NCI-H187 (cell line): ENCODE results near the gene WNT2B.

Source experiments
- DNase-seq, 2 experiments: peaks; one replicate each; lab custom pipeline; 2025; lab: John Stamatoyannopoulos, UW

The WNT2B gene

DNA sequence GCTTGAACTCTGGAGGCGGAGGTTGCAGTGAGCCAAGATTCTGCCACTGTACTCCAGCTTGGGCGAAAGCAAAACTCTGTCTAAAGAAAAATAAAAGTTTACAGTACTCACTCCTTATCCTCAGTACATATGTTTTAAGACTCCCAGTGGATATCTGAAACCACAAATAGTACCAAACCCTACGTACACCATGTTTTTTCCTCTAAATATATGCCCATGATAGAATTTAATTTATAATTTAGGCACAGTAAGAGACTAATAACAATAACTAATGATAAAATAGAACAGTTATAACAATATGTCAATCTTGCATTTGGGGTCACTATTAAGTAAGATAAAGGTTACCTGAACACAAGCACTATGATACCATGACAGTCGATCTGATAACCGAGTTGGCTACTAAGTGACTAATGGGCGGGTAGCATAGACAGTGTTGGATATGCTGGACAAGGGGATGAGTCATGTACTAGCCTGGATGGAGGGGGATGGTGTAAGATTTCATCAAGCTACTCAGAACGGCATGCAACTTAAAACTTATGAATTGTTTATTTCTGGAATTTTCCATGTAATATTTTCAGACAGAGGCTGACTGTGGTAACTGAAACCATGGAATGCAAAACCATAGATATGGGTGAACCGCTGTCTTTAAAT, 66.5 kb downstream of the WNT2B start:
- no peak for DNase-seq

GRCh38 chr1:112576240-112576639, 67.5 kb downstream of the WNT2B start:
- no peak for DNase-seq
